GM19328 (cell line): Measurements from ENCODE around the gene SRSF11.
A peak's percentile ranks its signal among the peaks of the same experiment; 100 is the strongest.
"Not testable (repeated sequence)": the region's sequence is repeated elsewhere in the genome, so short reads cannot be mapped to it uniquely, and the experiment has no call there.

Experiments
- ATAC-seq: cut with Tn5 transposase; IDR thresholded peaks from one replicate; pipeline ENCODE4 v1.9.1; 2021; ENCODE audit warnings: mild to moderate bottlenecking, moderate library complexity; ENCODE audit not compliant: unreplicated experiment

The SRSF11 gene, protein sequence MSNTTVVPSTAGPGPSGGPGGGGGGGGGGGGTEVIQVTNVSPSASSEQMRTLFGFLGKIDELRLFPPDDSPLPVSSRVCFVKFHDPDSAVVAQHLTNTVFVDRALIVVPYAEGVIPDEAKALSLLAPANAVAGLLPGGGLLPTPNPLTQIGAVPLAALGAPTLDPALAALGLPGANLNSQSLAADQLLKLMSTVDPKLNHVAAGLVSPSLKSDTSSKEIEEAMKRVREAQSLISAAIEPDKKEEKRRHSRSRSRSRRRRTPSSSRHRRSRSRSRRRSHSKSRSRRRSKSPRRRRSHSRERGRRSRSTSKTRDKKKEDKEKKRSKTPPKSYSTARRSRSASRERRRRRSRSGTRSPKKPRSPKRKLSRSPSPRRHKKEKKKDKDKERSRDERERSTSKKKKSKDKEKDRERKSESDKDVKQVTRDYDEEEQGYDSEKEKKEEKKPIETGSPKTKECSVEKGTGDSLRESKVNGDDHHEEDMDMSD

DNA sequence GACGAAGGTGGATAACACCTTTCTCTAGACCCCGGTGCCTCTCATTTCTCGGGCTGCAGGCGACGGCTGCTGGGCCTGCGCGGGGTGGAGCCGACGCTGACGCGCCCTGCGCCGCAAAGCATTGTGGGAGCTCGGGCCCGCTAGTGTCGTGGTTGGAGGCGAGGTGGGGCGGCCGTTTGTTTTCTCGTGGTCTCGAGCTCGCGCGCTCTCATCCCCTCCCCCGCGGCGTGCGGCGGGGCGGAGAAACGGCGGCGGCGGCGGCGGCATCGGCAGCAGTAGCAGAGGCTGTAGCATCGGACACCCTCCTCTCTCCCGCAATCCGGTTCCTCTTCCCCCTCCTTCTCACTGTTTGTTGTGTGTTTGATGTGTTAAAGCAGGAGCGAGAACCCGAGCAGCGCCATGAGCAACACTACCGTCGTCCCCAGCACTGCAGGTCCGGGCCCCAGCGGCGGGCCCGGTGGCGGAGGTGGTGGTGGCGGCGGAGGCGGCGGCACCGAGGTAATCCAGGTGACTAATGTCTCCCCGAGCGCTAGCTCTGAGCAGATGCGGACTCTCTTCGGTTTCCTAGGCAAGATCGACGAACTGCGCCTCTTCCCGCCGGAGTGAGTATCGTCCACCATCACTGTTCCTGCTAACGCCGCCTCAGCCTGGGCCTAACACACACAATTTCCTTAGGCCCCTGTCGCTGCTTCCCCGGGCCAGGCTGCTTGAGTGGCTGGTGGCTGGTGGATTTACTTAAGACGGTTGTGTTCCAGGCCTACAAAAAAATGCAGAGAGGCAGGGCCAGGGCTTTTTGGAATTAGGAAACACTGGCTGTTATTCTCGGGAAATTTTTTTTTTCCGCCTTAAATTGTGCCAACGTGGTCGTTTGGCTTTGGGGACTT is at the start of gene SRSF11:
TSS of gene SRSF11 (plus strand) at position 143 of the 884 bp plus-strand sequence. CDS start at position 400, 257 bp downstream.
- ATAC-seq = peak; percentile 96

DNA sequence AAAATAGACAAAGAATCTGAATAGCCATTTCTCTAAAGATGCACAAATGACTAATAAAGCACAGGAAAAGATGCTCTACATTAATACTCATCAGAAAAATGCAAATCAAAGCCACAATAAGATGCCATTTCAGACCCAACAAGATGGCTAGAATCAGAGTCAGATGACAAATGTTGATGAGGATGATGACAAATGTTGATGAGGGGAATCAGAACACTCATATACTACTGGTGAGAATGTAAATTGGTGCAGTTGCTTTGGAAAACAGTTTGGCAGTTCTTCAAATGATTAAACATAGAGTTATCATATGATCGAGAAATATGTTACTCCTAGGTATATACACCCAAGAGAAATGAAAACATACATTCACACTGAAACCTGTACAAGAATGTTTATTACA is 49.7 kb upstream of the SRSF11 start:
- ATAC-seq = no peak

DNA sequence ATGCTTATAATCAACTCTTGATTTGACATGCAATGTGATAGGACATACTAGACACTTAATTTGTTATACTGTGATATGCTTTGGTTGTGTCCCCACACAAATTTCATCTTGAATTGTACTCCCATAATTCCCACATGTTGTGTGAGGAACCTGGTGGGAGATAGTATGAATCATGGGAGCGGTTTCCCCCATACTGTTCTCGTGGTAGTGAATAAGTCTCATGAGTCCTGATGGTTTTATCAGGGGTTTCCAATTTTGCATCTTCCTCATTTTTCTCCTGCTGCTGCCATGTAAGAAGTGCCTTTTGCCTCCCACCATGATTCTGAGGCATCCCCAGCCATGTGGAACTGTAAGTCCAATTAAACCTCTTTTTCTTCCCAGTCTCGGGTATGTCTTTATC is 36.0 kb upstream of the SRSF11 start:
- ATAC-seq = not testable (repeated sequence)

DNA sequence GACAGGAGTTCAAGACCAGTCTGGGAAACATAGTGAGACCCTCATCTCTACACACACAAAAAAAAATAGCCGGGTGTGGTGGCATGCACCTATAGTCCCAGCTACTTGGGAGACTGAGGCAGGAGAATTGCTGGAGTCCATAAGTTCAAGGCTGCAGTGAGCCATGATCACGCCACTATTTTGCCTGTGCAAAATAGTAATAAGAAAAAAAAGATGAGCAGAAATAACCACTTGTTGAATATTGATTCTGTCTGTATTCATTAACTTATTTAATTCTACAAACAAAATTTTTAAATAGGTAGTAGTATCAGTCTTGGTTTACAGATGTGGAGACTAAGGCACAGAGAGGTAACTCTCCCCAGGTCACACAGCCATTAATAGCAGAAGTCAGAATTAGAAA is 32.7 kb upstream of the SRSF11 start:
- no peak for ATAC-seq

DNA sequence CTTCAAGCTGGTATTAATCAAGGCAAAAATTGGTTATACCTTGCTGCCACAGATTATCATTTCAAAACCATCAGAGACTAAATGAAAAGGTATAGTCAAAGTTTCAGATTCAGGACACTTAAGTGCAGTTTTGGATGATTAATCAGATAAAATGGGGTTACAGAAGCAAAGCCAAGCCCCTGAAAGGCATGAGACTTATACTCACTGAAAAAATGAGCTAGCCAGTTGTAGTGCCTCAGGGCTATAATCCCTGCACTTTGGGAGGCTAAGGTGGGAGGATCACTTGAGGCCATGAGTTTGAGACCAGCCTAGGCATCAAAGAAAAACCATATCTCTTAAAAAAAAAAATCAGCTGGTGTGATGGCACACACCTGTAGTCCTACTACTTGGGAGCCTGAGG is 31.0 kb upstream of the SRSF11 start:
- ATAC-seq = no peak

DNA sequence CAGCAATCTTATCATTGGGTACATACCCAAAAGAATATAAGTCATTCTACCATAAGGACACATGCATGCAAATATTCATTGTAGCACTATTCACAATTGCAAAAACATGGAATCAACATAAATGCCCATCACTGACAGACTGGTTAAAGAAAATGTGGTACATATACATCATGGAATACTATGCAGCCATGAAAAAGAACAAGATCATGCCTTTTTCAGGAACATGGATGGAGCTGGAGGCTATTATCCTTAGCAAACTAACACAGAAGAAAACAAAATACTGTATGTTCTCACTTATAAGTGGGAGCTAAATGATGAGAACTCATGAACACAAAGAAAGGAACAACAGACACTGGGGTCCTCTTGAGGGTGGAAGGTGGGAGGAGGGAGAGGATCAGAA is 28.7 kb upstream of the SRSF11 start:
- ATAC-seq = not testable (repeated sequence)

DNA sequence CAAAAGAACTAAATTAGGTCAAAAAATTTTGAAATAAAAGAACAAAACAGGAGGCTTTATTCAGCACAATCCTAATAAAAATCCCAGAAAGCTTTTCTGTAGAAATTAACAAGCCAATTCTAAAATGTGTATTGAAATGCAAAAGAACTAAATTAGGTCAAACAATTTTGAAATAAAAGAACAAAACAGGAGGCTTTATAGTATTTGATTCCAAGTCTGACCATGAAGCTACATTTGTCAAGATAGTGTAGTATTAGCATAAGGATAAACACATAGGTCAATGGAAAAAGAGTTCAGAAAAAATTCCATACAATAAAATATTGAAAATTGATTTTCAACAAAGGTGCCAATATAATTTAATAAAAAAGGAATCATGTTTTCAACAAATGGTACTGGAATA is 26.6 kb upstream of the SRSF11 start:
- ATAC-seq = no peak

DNA sequence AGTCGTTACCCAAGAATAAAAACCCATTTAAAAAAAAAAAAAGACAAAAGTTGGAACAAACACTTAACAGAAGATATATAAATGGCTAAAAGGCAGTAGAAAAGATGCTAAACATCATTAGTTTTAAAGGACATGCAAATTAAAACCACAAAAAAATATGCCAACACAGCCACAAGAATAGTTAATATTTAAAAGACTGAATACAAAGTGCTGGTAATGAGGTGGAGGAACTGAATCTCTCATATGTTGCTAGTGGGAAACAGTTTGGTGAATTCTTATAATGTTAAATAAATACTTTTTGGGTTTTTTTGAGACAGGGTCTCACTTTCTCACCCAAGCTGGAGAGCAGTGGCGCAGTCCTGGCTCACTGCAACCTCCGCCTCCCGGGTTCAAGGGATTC is 25.8 kb upstream of the SRSF11 start:
- no peak for ATAC-seq

DNA sequence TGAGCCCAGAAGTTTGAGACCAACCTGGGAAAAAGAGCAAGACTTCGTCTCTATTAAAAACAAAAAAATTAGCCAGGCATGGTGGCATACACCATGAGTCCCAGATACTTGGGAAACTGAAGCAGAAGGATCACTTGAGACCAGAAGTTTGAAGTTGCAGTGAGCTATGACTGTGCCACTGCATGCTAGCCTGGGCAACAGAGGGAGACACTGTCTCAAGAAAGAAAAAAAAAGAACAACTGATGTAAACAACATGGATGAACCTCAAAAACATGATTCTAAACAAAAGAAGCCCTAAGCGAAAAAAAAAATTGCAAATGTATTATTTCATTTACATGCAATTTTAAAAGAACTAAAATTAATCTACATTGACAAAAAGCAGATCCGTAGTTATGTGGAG is 24.8 kb upstream of the SRSF11 start:
- ATAC-seq = no peak

DNA sequence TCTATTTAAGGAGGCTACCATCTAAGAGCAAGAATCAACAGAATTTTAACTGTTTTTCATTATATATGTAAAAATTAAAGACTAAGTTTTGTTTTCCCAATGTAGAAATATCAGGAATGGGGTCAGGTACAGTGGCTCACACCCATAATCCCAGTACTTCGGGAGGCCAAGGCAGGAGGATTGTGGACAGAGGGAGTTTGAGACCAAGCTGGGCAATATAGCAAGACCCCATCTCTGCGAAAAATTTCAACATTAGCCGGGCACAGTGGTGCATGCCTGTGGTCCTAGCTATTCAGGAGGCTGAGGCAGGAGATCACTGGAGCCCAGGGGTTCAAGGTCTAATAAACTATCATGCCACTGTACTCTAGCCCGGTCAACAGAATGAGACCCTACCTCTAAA is 21.1 kb upstream of the SRSF11 start:
- ATAC-seq = no peak

DNA sequence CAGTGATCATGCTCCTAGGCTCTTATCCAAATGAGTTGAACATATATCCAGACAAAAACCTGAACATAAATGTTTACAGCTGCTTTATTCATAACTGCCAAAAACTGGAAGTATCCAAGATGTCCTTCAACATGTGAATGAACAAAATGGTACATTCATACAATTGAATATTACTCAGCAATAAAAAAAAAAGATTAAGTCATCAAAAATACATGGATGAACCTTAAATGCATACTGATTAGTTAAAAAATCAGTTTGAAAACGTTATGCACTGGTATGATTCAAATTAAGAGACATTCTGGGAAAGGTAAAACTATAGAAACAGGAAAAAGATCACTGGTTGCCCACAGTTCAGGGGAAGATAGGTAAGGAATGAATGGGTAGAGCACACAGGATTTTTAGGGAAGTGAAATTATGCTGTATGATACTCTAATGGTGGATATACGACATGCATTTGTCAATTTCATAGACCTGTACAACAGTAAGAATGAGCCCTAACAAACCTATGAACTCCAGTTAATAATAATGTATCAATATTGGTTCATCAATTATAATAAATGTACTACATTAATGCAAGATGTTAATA is 18.9 kb upstream of the SRSF11 start:
- no peak for ATAC-seq

DNA sequence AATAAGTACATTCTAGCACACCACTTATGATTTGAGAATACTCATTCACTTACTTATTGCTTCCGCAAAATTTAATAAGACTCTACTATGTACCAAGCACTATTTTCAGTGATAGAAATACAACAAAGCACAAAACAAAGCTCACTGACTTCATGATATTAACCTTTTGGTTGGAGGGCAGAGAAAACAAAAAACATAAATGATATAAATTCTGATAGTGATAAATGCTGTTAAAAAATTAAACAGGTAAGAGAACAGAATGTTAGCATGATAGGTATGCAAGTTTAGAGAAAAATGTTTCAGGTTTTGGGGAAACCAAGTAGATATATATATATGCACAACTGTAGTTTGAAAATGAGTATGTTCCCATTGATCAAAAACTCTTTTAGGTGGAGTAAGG is 17.0 kb upstream of the SRSF11 start:
- no peak for ATAC-seq

DNA sequence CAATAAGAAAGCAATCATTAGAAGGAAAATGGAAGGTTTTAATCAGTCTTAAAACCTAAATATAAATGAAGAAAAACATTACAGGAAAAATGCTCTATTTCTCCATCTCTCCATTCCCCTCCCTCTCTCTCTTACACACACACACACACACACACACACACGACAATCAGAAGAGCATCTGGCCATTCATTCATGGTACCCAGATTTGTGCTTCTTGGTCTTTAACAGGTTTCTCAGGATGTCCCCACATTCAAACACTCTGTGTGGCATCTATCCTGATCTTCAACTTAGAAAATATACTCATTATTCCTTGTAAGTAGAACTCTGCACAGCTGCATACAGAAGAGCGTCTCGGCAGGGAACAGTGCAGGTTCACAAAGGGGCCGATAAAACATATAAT is 16.6 kb upstream of the SRSF11 start:
- ATAC-seq = no peak

DNA sequence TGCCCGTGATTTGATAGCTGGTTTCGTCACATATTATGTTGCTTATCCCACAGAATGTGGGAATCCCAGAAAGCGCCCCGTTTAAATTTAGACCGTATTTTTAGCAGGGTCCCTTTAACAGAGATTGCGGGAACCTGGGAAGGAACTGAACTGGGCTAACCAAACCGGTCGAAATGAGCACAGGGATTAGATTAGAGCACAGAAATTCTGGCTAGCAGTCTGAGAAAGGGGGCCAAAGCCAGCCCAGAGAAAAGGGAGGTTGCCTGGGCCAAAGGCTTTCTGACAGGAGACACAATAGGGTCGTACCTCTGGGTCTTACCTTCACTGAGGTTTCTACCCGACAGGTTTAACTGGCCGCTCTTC is 16.1 kb upstream of the SRSF11 start:
- peak; percentile 33 for ATAC-seq

DNA sequence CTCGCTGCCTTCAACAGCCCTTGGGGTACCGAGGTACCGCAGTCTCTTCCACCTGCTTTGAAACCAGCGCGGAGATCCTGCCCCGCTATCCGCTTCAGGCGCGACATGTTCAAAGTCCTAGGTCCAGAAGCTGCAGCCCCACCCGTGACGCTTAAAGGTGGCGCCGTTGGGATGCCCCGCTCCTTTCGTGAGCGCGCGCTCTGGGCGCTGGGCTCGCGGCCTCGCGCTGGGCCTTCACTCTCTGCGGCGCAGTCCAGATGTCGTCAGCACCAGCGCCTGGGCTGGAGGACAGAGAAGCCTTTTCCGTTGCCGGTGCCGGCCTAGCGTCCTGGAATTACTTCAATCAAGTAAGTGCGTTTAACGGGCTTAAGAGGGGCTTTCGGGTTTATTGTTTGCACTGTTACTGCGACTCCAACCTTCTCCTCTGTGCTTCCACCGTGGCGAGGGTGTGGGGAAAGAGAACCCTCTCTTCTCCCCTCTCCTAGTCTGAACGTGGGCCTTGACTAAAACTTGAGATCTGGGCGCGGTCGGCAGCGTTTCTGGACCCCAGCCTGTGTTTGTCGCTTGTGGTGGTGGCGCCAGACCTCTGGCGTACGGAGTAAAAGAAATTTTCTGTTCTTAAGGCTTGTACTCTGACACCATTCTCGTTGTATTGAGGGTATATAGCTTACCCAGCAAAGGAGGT is 15.6 kb upstream of the SRSF11 start, which contains the start of gene LRRC40:
TSS of gene LRRC40 (minus strand) at position 146 of the 685 bp plus-strand sequence. CDS start at position 107, 39 bp downstream.
- ATAC-seq = peak; percentile 79

DNA sequence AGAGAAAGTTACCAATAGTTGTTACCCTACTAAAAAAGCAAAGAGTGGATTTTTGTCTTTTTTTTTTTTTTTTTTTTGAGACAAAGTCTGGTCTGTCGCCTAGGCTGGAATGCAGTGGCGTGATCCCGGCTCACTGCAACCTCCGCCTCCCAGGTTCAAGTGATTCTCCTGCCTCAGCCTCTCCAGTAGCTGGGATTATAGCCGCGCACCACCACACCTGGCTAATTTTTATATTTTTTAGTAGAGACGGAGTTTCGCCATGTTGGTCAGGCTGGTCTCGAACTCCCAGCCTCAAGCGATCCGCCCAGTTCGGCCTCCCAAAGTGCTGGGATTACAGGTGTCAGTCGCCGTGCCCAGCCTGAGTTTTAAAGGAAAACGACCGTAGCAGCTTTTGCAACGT is 14.3 kb upstream of the SRSF11 start:
- ATAC-seq = not testable (repeated sequence)

DNA sequence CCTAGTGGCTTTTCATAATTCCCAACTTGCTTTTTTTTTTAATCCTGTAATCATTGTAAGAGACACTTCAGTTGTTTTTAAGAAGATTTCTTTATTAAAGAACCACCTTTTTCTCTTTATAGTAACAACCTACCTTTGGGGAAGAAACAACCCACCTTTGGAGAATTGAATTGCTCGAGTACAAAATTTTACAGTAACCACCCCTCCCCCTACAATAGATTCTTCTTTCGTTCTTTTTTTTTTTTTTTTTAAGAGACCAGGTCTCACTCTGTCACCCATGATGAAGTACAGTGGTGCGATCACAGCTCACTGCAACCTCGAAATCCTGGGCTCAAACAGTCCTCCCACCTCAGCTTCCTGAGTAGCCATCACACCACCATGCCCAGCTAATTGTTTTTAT is 13.7 kb upstream of the SRSF11 start:
- ATAC-seq = no peak

DNA sequence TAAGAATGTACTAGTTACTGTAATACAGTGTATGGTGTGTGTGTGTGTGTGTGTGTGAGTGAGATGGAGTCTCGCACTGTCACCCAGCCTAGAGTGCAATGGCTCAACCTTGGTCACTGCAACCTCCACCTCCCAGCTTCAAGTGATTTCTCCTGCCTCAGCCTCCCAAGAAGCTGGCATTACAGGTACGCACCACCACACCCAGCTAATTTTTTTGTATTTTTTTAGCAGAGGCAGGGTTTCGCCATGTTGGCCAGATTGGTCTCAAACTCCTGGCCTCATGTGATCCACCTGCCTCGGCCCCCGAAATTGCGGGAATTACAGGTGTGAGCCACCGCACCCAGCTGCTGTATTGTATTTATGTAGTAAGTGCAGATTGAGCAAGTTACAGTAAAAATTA is 12.9 kb upstream of the SRSF11 start:
- ATAC-seq = no peak

DNA sequence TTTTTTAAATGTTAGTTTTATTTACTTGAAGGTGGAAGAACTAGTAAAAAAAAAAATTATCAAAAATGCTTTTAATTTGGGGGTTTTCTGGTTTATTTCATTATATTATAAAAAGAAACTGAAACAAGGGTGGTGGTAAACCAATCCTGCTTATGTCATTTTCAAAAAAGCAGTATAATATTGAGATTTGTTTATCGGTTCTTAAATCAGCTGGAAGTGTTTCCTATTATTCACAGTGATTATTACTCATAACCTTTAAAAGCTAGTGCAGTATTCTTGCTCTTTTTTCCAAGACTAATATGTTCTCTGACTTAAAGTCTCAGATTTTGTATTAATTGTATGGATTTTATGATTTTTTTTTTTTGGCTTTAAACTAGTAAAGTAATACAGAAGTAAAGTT is 10.4 kb upstream of the SRSF11 start:
- no peak for ATAC-seq

DNA sequence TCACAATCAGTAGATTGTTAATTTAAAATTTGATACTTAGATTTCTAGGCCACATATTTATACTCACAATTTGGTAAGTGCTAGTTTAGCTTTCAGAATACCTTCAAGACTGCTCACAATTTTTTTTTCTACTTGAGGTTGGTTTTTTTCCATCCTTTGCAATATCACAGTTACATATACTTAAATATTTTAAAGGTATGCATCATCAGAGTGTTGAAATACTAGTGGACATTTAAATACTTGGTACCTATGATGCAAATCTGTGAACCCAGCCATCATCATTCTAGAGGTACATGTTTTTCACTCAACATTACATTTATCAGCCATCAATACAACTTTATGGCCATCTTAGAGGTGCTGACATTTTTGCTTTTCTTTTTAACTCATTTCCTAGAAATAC is 9.6 kb upstream of the SRSF11 start:
- ATAC-seq = no peak

DNA sequence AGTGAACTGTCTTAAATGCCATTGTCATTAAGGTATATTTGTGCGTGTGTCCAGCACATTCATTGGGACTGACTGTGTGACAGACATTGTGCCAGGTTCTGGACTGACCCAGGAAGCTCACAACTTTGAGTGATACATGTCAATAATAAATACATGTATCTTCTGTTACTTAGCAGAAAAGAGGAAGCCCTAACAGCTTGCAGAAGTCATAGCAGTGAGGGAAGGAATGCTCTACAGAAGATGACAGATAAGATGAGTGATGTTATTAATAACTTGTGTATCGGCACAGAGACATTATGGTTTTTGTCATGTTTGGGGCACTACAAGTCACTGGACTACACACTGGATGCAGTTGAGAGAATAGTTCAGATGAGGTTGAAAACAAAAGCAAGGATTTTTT is 1.2 kb upstream of the SRSF11 start:
- ATAC-seq = no peak
